Activated CD4-positive, alpha-beta T cell treated with anti-CD3 and anti-CD28 coated beads, Interleukin-2, amount 10 ng/mL, durations not matched to agents 7 days and 5 days (primary cell): Measurements from ENCODE around the gene TMEM250. TPM values are rescaled to one million over a fixed set of nuclear protein-coding genes. Genes with fewer than 3 reads are reported as not detected.

Source experiments
- CTCF ChIA-PET: fragments of 350-600 bp; sonication (Branson Sonifier 250); formaldehyde crosslinking; loops from one replicate; lab custom pipeline; 2021; ENCODE audit warnings: antibody characterized with exemption; lab: Charles Lee
- POLR2A ChIA-PET: fragments of 350-600 bp; sonication (Branson Sonifier 250); formaldehyde crosslinking; loops from one replicate; lab custom pipeline; 2021; ENCODE audit warnings: antibody characterized with exemption; lab: Charles Lee
- DNase-seq: peaks from one replicate; pipeline ENCODE4 v3.0.0-alpha.2; 2020
- H3K27ac Mint-ChIP-seq: one replicate; pipeline ENCODE4 v1.8.0; 2021; ENCODE audit warnings: mild to moderate bottlenecking, moderate library complexity, mixed read lengths
- H3K27me3 Mint-ChIP-seq: one replicate; pipeline ENCODE4 v1.8.0; 2021; ENCODE audit warnings: mixed read lengths
- H3K36me3 Mint-ChIP-seq: one replicate; pipeline ENCODE4 v1.8.0; 2021; ENCODE audit warnings: low read depth, mixed read lengths
- H3K4me1 Mint-ChIP-seq: one replicate; pipeline ENCODE4 v1.8.0; 2021; ENCODE audit warnings: mixed read lengths
- H3K4me3 Mint-ChIP-seq: one replicate; pipeline ENCODE4 v1.8.0; 2021; ENCODE audit warnings: mild to moderate bottlenecking, moderate library complexity, mixed read lengths
- H3K9me3 Mint-ChIP-seq: one replicate; pipeline ENCODE4 v1.8.0; 2021; ENCODE audit warnings: mixed read lengths
- total RNA-seq, 2 experiments: library from RNA; stranded (reverse); gene quantifications; one replicate each; pipeline ENCODE4 v1.2.3, GENCODE V29; 2021

TMEM250 gene
- total RNA-seq, 2 experiments from 2014 or later, result 50.2 to 56.4 TPM

- peaks cover 8% of the 10 kb centered on the region for H3K4me1 Mint-ChIP-seq
- H3K9me3 Mint-ChIP-seq, result no peaks in the 10 kb centered on the region
- no peak overlapping the region for H3K4me3 Mint-ChIP-seq
- H3K36me3 Mint-ChIP-seq, result no peaks in the 10 kb centered on the region
- H3K27me3 Mint-ChIP-seq, result no peaks in the 10 kb centered on the region
- DNase-seq, result no peak
- CTCF ChIA-PET, result interaction anchor here (0.9 kb wide), 1 partner anchor 16 kb away, joined by 3 read pairs; no protein-coding TSS in a partner anchor
- POLR2A ChIA-PET, result no interaction called here
- H3K27ac Mint-ChIP-seq, result no peak overlapping the region
Measured at GRCh38 chr9:136075134-136075841, 43.4 kb downstream of the TMEM250 start.

- CTCF ChIA-PET, result interaction anchor here (0.9 kb wide), 1 partner anchor 16 kb away, joined by 3 read pairs; no protein-coding TSS in a partner anchor
- Mint-ChIP-seq H3K27ac (no peak overlapping the region), H3K36me3 (no peaks in the 10 kb centered on the region)
Measured at GRCh38 chr9:136074706-136075105, 44.0 kb downstream of the TMEM250 start.

More at GRCh38 chr9:136074706-136075105, 44.0 kb downstream of the TMEM250 start:
- no peaks in the 10 kb centered on the region for H3K9me3 Mint-ChIP-seq
- DNase-seq, result no peak
- H3K4me3 Mint-ChIP-seq, result no peak overlapping the region
- POLR2A ChIA-PET, result no interaction called here
- H3K4me1 Mint-ChIP-seq, result peaks cover 8% of the 10 kb centered on the region
- no peaks in the 10 kb centered on the region for H3K27me3 Mint-ChIP-seq

Other genes starting within 250 kb of the TMEM250 start
- 10 to 100 TPM; 20.4 to 22.7 TPM for gene CAMSAP1, start 211.3 kb downstream of the TMEM250 start, total RNA-seq
- gene UBAC1, start 157.5 kb downstream of the TMEM250 start, total RNA-seq, result 10 to 100 TPM; 29.7 to 32.6 TPM
- gene NACC2, start 23.6 kb downstream of the TMEM250 start, total RNA-seq, result 1 to 10 TPM; 4.1 to 4.4 TPM
- gene LHX3, start 86.3 kb upstream of the TMEM250 start, total RNA-seq, result not detected
- gene QSOX2, start 126.9 kb upstream of the TMEM250 start, total RNA-seq, result 10 to 100 TPM; 13.7 to 14.0 TPM
- not detected for gene CCDC187, start 185.2 kb upstream of the TMEM250 start, total RNA-seq
- gene GPSM1, start 208.7 kb upstream of the TMEM250 start, total RNA-seq, result 1 to 10 TPM; 2.7 to 2.9 TPM
- 10 to 100 TPM; 13.1 to 14.6 TPM for gene DNLZ, start 244.9 kb upstream of the TMEM250 start, total RNA-seq